Activated CD8-positive, alpha-beta memory T cell treated with anti-CD3 and anti-CD28 coated beads, Interleukin-2, amount 10 ng/mL, durations not matched to agents 7 days and 5 days (primary cell): ENCODE results near the gene BCL2. TPM values are rescaled to one million over a fixed set of nuclear protein-coding genes. Genes with fewer than 3 reads are reported as not detected.

Source experiments
- ATAC-seq: fragments of 150-1000 bp; cut with Tn5 transposase; one replicate; pipeline ENCODE4 v1.10.0; 2021; ENCODE audit warnings: moderate library complexity
- CTCF ChIA-PET: fragments of 350-600 bp; sonication (Branson Sonifier 250); formaldehyde crosslinking; loops from one replicate; lab custom pipeline; 2021; ENCODE audit warnings: antibody characterized with exemption; lab: Charles Lee
- DNase-seq: peaks from one replicate; pipeline ENCODE4 v3.0.0-alpha.2; 2020
- H3K27ac Mint-ChIP-seq: one replicate; pipeline ENCODE4 v1.8.0; 2021; ENCODE audit warnings: mild to moderate bottlenecking, mixed read lengths
- H3K27me3 Mint-ChIP-seq: one replicate; pipeline ENCODE4 v1.8.0; 2021; ENCODE audit warnings: mixed read lengths
- H3K36me3 Mint-ChIP-seq: one replicate; pipeline ENCODE4 v1.8.0; 2021; ENCODE audit warnings: mild to moderate bottlenecking, mixed read lengths
- H3K4me1 Mint-ChIP-seq: one replicate; pipeline ENCODE4 v1.8.0; 2021; ENCODE audit warnings: mixed read lengths
- H3K4me3 Mint-ChIP-seq: one replicate; pipeline ENCODE4 v1.8.0; 2021; ENCODE audit warnings: mild to moderate bottlenecking, moderate library complexity, mixed read lengths
- H3K9me3 Mint-ChIP-seq: one replicate; pipeline ENCODE4 v1.8.0; 2022; ENCODE audit warnings: low read depth, mixed read lengths
- total RNA-seq, 2 experiments: library from RNA; stranded (reverse); gene quantifications; one replicate each; pipeline ENCODE4 v1.2.3, GENCODE V29; 2021

The BCL2 gene
- total RNA-seq, 2 experiments from 2014 or later, result 118 to 143 TPM

GRCh38 chr18:63104868-63105267, 214.7 kb downstream of the BCL2 start:
- H3K27ac Mint-ChIP-seq, result no peak overlapping the region
- H3K4me1 Mint-ChIP-seq, result peaks cover 26% of the 10 kb centered on the region
- peaks cover 53% of the 10 kb centered on the region for H3K27me3 Mint-ChIP-seq
- peaks cover 4% of the 10 kb centered on the region for H3K9me3 Mint-ChIP-seq
- no peak for DNase-seq
- no peak overlapping the region for H3K4me3 Mint-ChIP-seq
- peaks cover 8% of the 10 kb centered on the region for H3K36me3 Mint-ChIP-seq
- CTCF ChIA-PET, result no interaction called here
- no peak for ATAC-seq

GRCh38 chr18:63102941-63103744, 216.4 kb downstream of the BCL2 start:
- H3K4me1 Mint-ChIP-seq, result peaks cover 44% of the 10 kb centered on the region
- peaks cover 4% of the 10 kb centered on the region for H3K9me3 Mint-ChIP-seq
- H3K27ac Mint-ChIP-seq, result peak overlapping the region; percentile 53
- DNase-seq (no peak), ATAC-seq (no peak)
- H3K36me3 Mint-ChIP-seq, result peaks cover 8% of the 10 kb centered on the region
- H3K4me3 Mint-ChIP-seq, result peak overlapping the region; percentile 2
- H3K27me3 Mint-ChIP-seq, result peaks cover 47% of the 10 kb centered on the region
- CTCF ChIA-PET, result interaction anchor here (1.8 kb wide), 1 partner anchor 215 kb away, joined by 6 read pairs; no protein-coding TSS in a partner anchor

GRCh38 chr18:63100630-63101055, 218.9 kb downstream of the BCL2 start:
- no peak overlapping the region for H3K27ac Mint-ChIP-seq
- peaks cover 55% of the 10 kb centered on the region for H3K27me3 Mint-ChIP-seq
- DNase-seq (no peak), ATAC-seq (no peak)
- H3K4me3 Mint-ChIP-seq, result no peak overlapping the region
- peaks cover 8% of the 10 kb centered on the region for H3K36me3 Mint-ChIP-seq
- peaks cover 4% of the 10 kb centered on the region for H3K9me3 Mint-ChIP-seq
- CTCF ChIA-PET, result interaction anchor here (0.8 to 1.3 kb wide), 2 partner anchors 15 to 338 kb away, joined by 3 to 4 read pairs; no protein-coding TSS in a partner anchor
- peaks cover 33% of the 10 kb centered on the region for H3K4me1 Mint-ChIP-seq

- CTCF ChIA-PET, result interaction anchor here (0.8 to 1.3 kb wide), 3 partner anchors 16 to 20 kb away, joined by 3 read pairs; no protein-coding TSS in a partner anchor
- Mint-ChIP-seq H3K4me3 (no peak overlapping the region), H3K9me3 (peaks cover 4% of the 10 kb centered on the region), H3K36me3 (peaks cover 7% of the 10 kb centered on the region), H3K27ac (no peak overlapping the region), H3K4me1 (peaks cover 33% of the 10 kb centered on the region), H3K27me3 (peaks cover 57% of the 10 kb centered on the region)
- ATAC-seq (no peak), DNase-seq (no peak)
Observed at GRCh38 chr18:63099848-63100629, 219.5 kb downstream of the BCL2 start.

GRCh38 chr18:63099091-63099840, 220.3 kb downstream of the BCL2 start:
- CTCF ChIA-PET, result interaction anchor here (1.1 to 1.3 kb wide), 3 partner anchors 17 to 52 kb away, joined by 3 read pairs; no protein-coding TSS in a partner anchor
- Mint-ChIP-seq H3K4me1 (peaks cover 33% of the 10 kb centered on the region), H3K36me3 (peaks cover 4% of the 10 kb centered on the region), H3K27ac (no peak overlapping the region), H3K4me3 (no peak overlapping the region), H3K9me3 (peaks cover 4% of the 10 kb centered on the region), H3K27me3 (peaks cover 56% of the 10 kb centered on the region)
- no peak for DNase-seq
- no peak for ATAC-seq

GRCh38 chr18:63098018-63098981, 221.3 kb downstream of the BCL2 start:
- DNase-seq, result peak; percentile 87
- Mint-ChIP-seq H3K4me1 (peaks cover 33% of the 10 kb centered on the region), H3K27ac (peak overlapping the region; percentile 35), H3K4me3 (no peak overlapping the region), H3K27me3 (peaks cover 65% of the 10 kb centered on the region), H3K36me3 (peaks cover 3% of the 10 kb centered on the region), H3K9me3 (peaks cover 4% of the 10 kb centered on the region)
- CTCF ChIA-PET, result interaction anchor here (1.1 to 1.3 kb wide), 3 partner anchors 18 to 53 kb away, joined by 3 read pairs; no protein-coding TSS in a partner anchor
- peak; percentile 67 for ATAC-seq

- DNase-seq (no peak), ATAC-seq (no peak)
- Mint-ChIP-seq H3K27ac (no peak overlapping the region), H3K36me3 (no peaks in the 10 kb centered on the region), H3K4me1 (peaks cover 32% of the 10 kb centered on the region), H3K27me3 (peaks cover 63% of the 10 kb centered on the region), H3K4me3 (no peak overlapping the region), H3K9me3 (no peaks in the 10 kb centered on the region)
- CTCF ChIA-PET, result interaction anchor here (0.6 to 1.0 kb wide), 2 partner anchors 9 to 330 kb away, joined by 3 read pairs; no protein-coding TSS in a partner anchor
Observed at GRCh38 chr18:63097178-63097577, 222.4 kb downstream of the BCL2 start.

GRCh38 chr18:63096327-63096874, 223.2 kb downstream of the BCL2 start:
- Mint-ChIP-seq H3K9me3 (no peaks in the 10 kb centered on the region), H3K27me3 (peaks cover 59% of the 10 kb centered on the region), H3K27ac (no peak overlapping the region), H3K4me1 (peaks cover 27% of the 10 kb centered on the region), H3K36me3 (no peaks in the 10 kb centered on the region), H3K4me3 (no peak overlapping the region)
- no peak for DNase-seq
- CTCF ChIA-PET, result interaction anchor here (0.6 to 1.0 kb wide), 5 partner anchors 8 to 343 kb away, joined by 3 read pairs; no protein-coding TSS in a partner anchor
- no peak for ATAC-seq

GRCh38 chr18:63095768-63096167, 223.8 kb downstream of the BCL2 start:
- H3K27me3 Mint-ChIP-seq, result peaks cover 56% of the 10 kb centered on the region
- no peak overlapping the region for H3K4me3 Mint-ChIP-seq
- no peaks in the 10 kb centered on the region for H3K36me3 Mint-ChIP-seq
- H3K9me3 Mint-ChIP-seq, result no peaks in the 10 kb centered on the region
- H3K27ac Mint-ChIP-seq, result no peak overlapping the region
- DNase-seq (no peak), ATAC-seq (no peak)
- peaks cover 27% of the 10 kb centered on the region for H3K4me1 Mint-ChIP-seq
- CTCF ChIA-PET, result interaction anchor here (0.9 to 2.5 kb wide), 4 partner anchors 21 to 344 kb away, joined by 3 to 9 read pairs (median 3); no protein-coding TSS in a partner anchor

GRCh38 chr18:63091671-63092364, 227.8 kb downstream of the BCL2 start:
- H3K27ac Mint-ChIP-seq, result no peak overlapping the region
- H3K4me1 Mint-ChIP-seq, result no peaks in the 10 kb centered on the region
- H3K4me3 Mint-ChIP-seq, result no peak overlapping the region
- H3K27me3 Mint-ChIP-seq, result peaks cover 47% of the 10 kb centered on the region
- DNase-seq (no peak), ATAC-seq (no peak)
- no peaks in the 10 kb centered on the region for H3K9me3 Mint-ChIP-seq
- CTCF ChIA-PET, result no interaction called here
- no peaks in the 10 kb centered on the region for H3K36me3 Mint-ChIP-seq

- no peaks in the 10 kb centered on the region for H3K4me1 Mint-ChIP-seq
- CTCF ChIA-PET, result interaction anchor here (0.6 to 0.9 kb wide), 2 partner anchors 232 to 280 kb away, joined by 3 read pairs; no protein-coding TSS in a partner anchor
- ATAC-seq (no peak), DNase-seq (no peak)
- H3K27me3 Mint-ChIP-seq, result peaks cover 39% of the 10 kb centered on the region
- H3K9me3 Mint-ChIP-seq, result no peaks in the 10 kb centered on the region
- no peaks in the 10 kb centered on the region for H3K36me3 Mint-ChIP-seq
- H3K4me3 Mint-ChIP-seq, result no peak overlapping the region
- no peak overlapping the region for H3K27ac Mint-ChIP-seq
Observed at GRCh38 chr18:63090334-63090733, 229.2 kb downstream of the BCL2 start.
